DND-41 (cell line): Measurements from ENCODE around the gene TTLL11.

Experiments used
- ATAC-seq: fragments of 200-7000 bp; cut with Tn5 transposase; 3 replicates; pipeline ENCODE4 v1.9.1; 2021; ENCODE audit warnings: low read depth; ENCODE audit not compliant: insufficient read depth
- DNase-seq: peaks from one replicate; pipeline ENCODE4 v3.0.0-alpha.2; 2020
- H2AFZ ChIP-seq: 2 replicates; pipeline ENCODE4 v1.6.0; 2012; ENCODE audit warnings: low read depth, low read length
- H3K27ac ChIP-seq: 2 replicates; pipeline ENCODE4 v1.5.1; 2012; ENCODE audit warnings: low read length, inconsistent platforms
- H3K27me3 ChIP-seq: fragments of 200-600 bp; sonication (generic); 2 replicates; pipeline ENCODE4 v1.6.0; 2012; ENCODE audit warnings: low read length, mild to moderate bottlenecking, inconsistent platforms; ENCODE audit not compliant: insufficient read depth, poor library complexity
- H3K36me3 ChIP-seq: 2 replicates; pipeline ENCODE4 v1.5.1; 2012; ENCODE audit warnings: low read length, inconsistent platforms; ENCODE audit not compliant: insufficient read depth
- H3K4me1 ChIP-seq: 2 replicates; pipeline ENCODE4 v1.5.1; 2012; ENCODE audit warnings: mild to moderate bottlenecking, low read length; ENCODE audit not compliant: insufficient read depth
- H3K4me2 ChIP-seq: 2 replicates; pipeline ENCODE4 v1.6.0; 2012; ENCODE audit warnings: mild to moderate bottlenecking, moderate library complexity, low read length, inconsistent platforms; ENCODE audit not compliant: insufficient read depth
- H3K4me3 ChIP-seq, 2 experiments: fragments of 200-600 bp in 1 of 2; shearing (Covaris generic) in 1 of 2; 2 replicates each; pipeline ENCODE4 v1.5.1; 2012 to 2016; ENCODE audit warnings: inconsistent platforms in 2 of 2, low read length in 2 of 2, mild to moderate bottlenecking in 2 of 2, low read depth in 1 of 2, moderate library complexity in 1 of 2
- H3K79me2 ChIP-seq: 2 replicates; pipeline ENCODE4 v1.6.0; 2012; ENCODE audit warnings: low read length, inconsistent platforms; ENCODE audit not compliant: insufficient read depth
- H3K9ac ChIP-seq: 2 replicates; pipeline ENCODE4 v1.6.0; 2012; ENCODE audit warnings: low read depth, mild to moderate bottlenecking, inconsistent platforms, low read length, moderate library complexity
- H3K9me3 ChIP-seq: 2 replicates; pipeline ENCODE4 v1.5.1; 2012; ENCODE audit warnings: low read length, moderate library complexity, mild to moderate bottlenecking, inconsistent platforms; ENCODE audit not compliant: insufficient read depth, severe bottlenecking
- H4K20me1 ChIP-seq: 2 replicates; pipeline ENCODE4 v1.6.0; 2012; ENCODE audit warnings: low read length; ENCODE audit not compliant: insufficient read depth
- CTCF ChIP-seq: IDR thresholded peaks from 2 replicates; pipeline ENCODE4 v1.5.1; 2012; ENCODE audit warnings: borderline replicate concordance, low read length, moderate library complexity, mild to moderate bottlenecking; ENCODE audit not compliant: poor library complexity, severe bottlenecking; ENCODE audit errors: extremely low read depth
- EZH2 ChIP-seq: IDR thresholded peaks from 3 replicates; pipeline ENCODE4 v1.6.1; 2012; ENCODE audit warnings: borderline replicate concordance, low read depth, mild to moderate bottlenecking, moderate library complexity, low read length, inconsistent platforms; ENCODE audit not compliant: severe bottlenecking

TTLL11 gene

GRCh38 chr9:122076117-122076516 lies 17.0 kb downstream of the TTLL11 start:
- no peaks in the 10 kb centered on the region for H3K79me2 ChIP-seq

GRCh38 chr9:122075135-122076030 lies 17.7 kb downstream of the TTLL11 start:
- Histone ChIP-seq H3K9me3 (peaks cover 3% of the 10 kb centered on the region), H3K9ac (no peak overlapping the region), H2AFZ (no peak overlapping the region), H3K79me2 (no peaks in the 10 kb centered on the region), H3K36me3 (no peaks in the 10 kb centered on the region), H3K4me3 (no peak overlapping the region), H3K4me1 (no peaks in the 10 kb centered on the region), H3K27me3 (no peaks in the 10 kb centered on the region), H3K27ac (no peak overlapping the region), H3K4me2 (no peak overlapping the region), H4K20me1 (peaks cover 4% of the 10 kb centered on the region; the same call in 1 of the 2 replicates)
- TF ChIP-seq CTCF: no peak
- TF ChIP-seq EZH2: no peak
- no peak for DNase-seq
- ATAC-seq: no peak

More at GRCh38 chr9:122076117-122076516, 17.0 kb downstream of the TTLL11 start:
- no peaks in the 10 kb centered on the region; the same call in 1 of the 2 replicates for H4K20me1 ChIP-seq
- no peak for TF ChIP-seq EZH2
- TF ChIP-seq CTCF: no peak
- ATAC-seq: no peak
- peaks cover 3% of the 10 kb centered on the region for H3K9me3 ChIP-seq
- H3K4me1 ChIP-seq: no peaks in the 10 kb centered on the region
- no peak overlapping the region for H3K4me3 ChIP-seq
- no peak overlapping the region for H3K9ac ChIP-seq
- DNase-seq: no peak
- H3K4me2 ChIP-seq: no peak overlapping the region
- no peaks in the 10 kb centered on the region for H3K27me3 ChIP-seq
- no peaks in the 10 kb centered on the region for H3K36me3 ChIP-seq
- no peak overlapping the region for H2AFZ ChIP-seq
- H3K27ac ChIP-seq: no peak overlapping the region

GRCh38 chr9:122071715-122072114 lies 21.4 kb downstream of the TTLL11 start:
- Histone ChIP-seq H2AFZ (no peak overlapping the region), H3K36me3 (no peaks in the 10 kb centered on the region), H3K9ac (no peak overlapping the region), H3K4me2 (no peak overlapping the region), H3K27me3 (no peaks in the 10 kb centered on the region), H3K9me3 (no peaks in the 10 kb centered on the region), H3K79me2 (no peaks in the 10 kb centered on the region), H3K4me1 (no peaks in the 10 kb centered on the region), H3K4me3 (no peak overlapping the region), H4K20me1 (peaks cover 5% of the 10 kb centered on the region; the same call in 1 of the 2 replicates), H3K27ac (no peak overlapping the region)
- ATAC-seq (no peak), DNase-seq (no peak)
- TF ChIP-seq CTCF (no peak), EZH2 (no peak)
